WTC11 (cell line): ENCODE results near the gene CTNS. TPM values are rescaled to one million over a fixed set of nuclear protein-coding genes. Genes with fewer than 3 reads are reported as not detected.
"Not testable (repeated sequence)": the region's sequence is repeated elsewhere in the genome, so short reads cannot be mapped to it uniquely, and the experiment has no call there.

Experiments
- ATAC-seq: fragments of 200-7000 bp; cut with Tn5 transposase; 2 replicates; pipeline ENCODE4 v1.10.0; 2021; ENCODE audit warnings: mild to moderate bottlenecking, moderate library complexity
- CTCF ChIA-PET: fragments of 300-600 bp; sonication (Branson Sonifier 250); formaldehyde crosslinking; loops from one replicate; lab custom pipeline; 2021; ENCODE audit warnings: antibody characterized with exemption; lab: Charles Lee
- POLR2A ChIA-PET: fragments of 350-600 bp; sonication (Branson Sonifier 250); formaldehyde crosslinking; loops from one replicate; lab custom pipeline; 2021; ENCODE audit warnings: antibody characterized with exemption; lab: Charles Lee
- DNase-seq: peaks from one replicate; pipeline ENCODE4 v3.0.0; 2021; ENCODE audit warnings: low spot score
- H3K27ac Mint-ChIP-seq: 2 replicates; pipeline ENCODE4 v1.8.0; 2021; ENCODE audit warnings: mixed read lengths
- H3K27me3 Mint-ChIP-seq: 2 replicates; pipeline ENCODE4 v1.8.0; 2021; ENCODE audit warnings: low read depth, mild to moderate bottlenecking, moderate library complexity, mixed read lengths
- H3K36me3 Mint-ChIP-seq: 2 replicates; pipeline ENCODE4 v1.8.0; 2021; ENCODE audit warnings: mixed read lengths
- H3K4me1 Mint-ChIP-seq: 2 replicates; pipeline ENCODE4 v1.8.0; 2022; ENCODE audit warnings: mixed read lengths
- H3K4me3 Mint-ChIP-seq: 2 replicates; pipeline ENCODE4 v1.8.0; 2021; ENCODE audit warnings: mild to moderate bottlenecking, moderate library complexity, mixed read lengths
- H3K9me3 Mint-ChIP-seq: 2 replicates; pipeline ENCODE4 v1.8.0; 2021; ENCODE audit warnings: mixed read lengths
- AFF4 ChIP-seq: sonication (generic); formaldehyde crosslinking; IDR thresholded peaks from 2 replicates; pipeline ENCODE4 v1.8.1; 2023; ENCODE audit warnings: mild to moderate bottlenecking, missing genetic modification reagents, borderline replicate concordance
- ARID4B ChIP-seq: sonication (generic); formaldehyde crosslinking; IDR thresholded peaks from 2 replicates; pipeline ENCODE4 v1.8.0; 2023; ENCODE audit warnings: missing genetic modification reagents, mild to moderate bottlenecking, borderline replicate concordance
- CBFB ChIP-seq: sonication (generic); formaldehyde crosslinking; IDR thresholded peaks from 2 replicates; pipeline ENCODE4 v1.8.1; 2022; ENCODE audit warnings: mild to moderate bottlenecking, low read depth, missing genetic modification reagents
- E2F4 ChIP-seq: sonication (generic); formaldehyde crosslinking; IDR thresholded peaks from 2 replicates; pipeline ENCODE4 v1.8.1; 2022; ENCODE audit warnings: low read depth, mild to moderate bottlenecking, moderate library complexity, missing genetic modification reagents, borderline replicate concordance
- ESRRA ChIP-seq: sonication (generic); formaldehyde crosslinking; IDR thresholded peaks from 2 replicates; pipeline ENCODE4 v1.8.1; 2022; ENCODE audit warnings: mild to moderate bottlenecking, missing genetic modification reagents, borderline replicate concordance
- FOXK1 ChIP-seq: sonication (generic); formaldehyde crosslinking; IDR thresholded peaks from 2 replicates; pipeline ENCODE4 v1.8.0; 2022; ENCODE audit warnings: mild to moderate bottlenecking, moderate library complexity, missing genetic modification reagents
- GABPB1 ChIP-seq: sonication (generic); formaldehyde crosslinking; IDR thresholded peaks from 2 replicates; pipeline ENCODE4 v1.8.1; 2023; ENCODE audit warnings: mild to moderate bottlenecking, missing genetic modification reagents
- GRHL2 ChIP-seq: fragments of 250-450 bp; sonication (Bioruptor Pico); IDR thresholded peaks from 2 replicates; pipeline ENCODE4 v1.8.0; 2022; ENCODE audit warnings: mild to moderate bottlenecking, moderate library complexity; ENCODE audit not compliant: insufficient replicate concordance, severe bottlenecking
- JUN ChIP-seq: sonication (generic); formaldehyde crosslinking; IDR thresholded peaks from 2 replicates; pipeline ENCODE4 v1.8.0; 2023; ENCODE audit warnings: mild to moderate bottlenecking, missing genetic modification reagents
- RORB ChIP-seq: fragments of 250-450 bp; sonication (Bioruptor Pico); IDR thresholded peaks from 2 replicates; pipeline ENCODE4 v1.9.0; 2021; ENCODE audit warnings: mild to moderate bottlenecking
- SMAD3 ChIP-seq: sonication (generic); formaldehyde crosslinking; IDR thresholded peaks from 2 replicates; pipeline ENCODE4 v1.8.0; 2022; ENCODE audit warnings: missing genetic modification reagents, mild to moderate bottlenecking, borderline replicate concordance
- STAT6 ChIP-seq: sonication (generic); formaldehyde crosslinking; conservative IDR thresholded peaks from 2 replicates; pipeline ENCODE4 v1.8.1; 2023; ENCODE audit warnings: mild to moderate bottlenecking, low read depth, missing genetic modification reagents, moderate library complexity
- ZNF121 ChIP-seq: sonication (generic); formaldehyde crosslinking; IDR thresholded peaks from 2 replicates; pipeline ENCODE4 v1.8.0; 2023; ENCODE audit warnings: missing genetic modification reagents
- ZNF423 ChIP-seq: fragments of 250-450 bp; sonication (Bioruptor Pico); IDR thresholded peaks from 2 replicates; pipeline ENCODE4 v2.1.2; 2022; ENCODE audit warnings: mild to moderate bottlenecking, moderate library complexity
- total RNA-seq: library from RNA; stranded (reverse); gene quantifications from 3 replicates; pipeline ENCODE4 v1.2.3, GENCODE V29; 2021

CTNS gene
- total RNA-seq, 1 experiment from 2014 or later = 10.7 TPM

- TF ChIP-seq ARID4B (CRISPR knock-in tag) (no peak), GRHL2 (CRISPR knock-in tag) (no peak), ZNF121 (CRISPR knock-in tag) (no peak), E2F4 (CRISPR knock-in tag) (no peak), ZNF423 (no peak), ESRRA (CRISPR knock-in tag) (no peak), FOXK1 (CRISPR knock-in tag) (no peak)
Observed at GRCh38 chr17:3698139-3698538, 61.6 kb downstream of the CTNS start (continued).

- Mint-ChIP-seq H3K4me1 (peaks cover 2% of the 10 kb centered on the region; the same call in 1 of the 2 replicates), H3K9me3 (peaks cover 23% of the 10 kb centered on the region), H3K27me3 (peaks cover 27% of the 10 kb centered on the region), H3K36me3 (peaks cover 16% of the 10 kb centered on the region), H3K4me3 (no peak overlapping the region), H3K27ac (no peak overlapping the region)
- CTCF ChIA-PET = interaction anchor here (1.4 kb wide), 1 partner anchor 17 kb away, joined by 9 read pairs; no protein-coding TSS in a partner anchor
- no peak for DNase-seq
- no peak for ATAC-seq
- TF ChIP-seq STAT6 (CRISPR knock-in tag) (no peak), SMAD3 (CRISPR knock-in tag) (no peak), CBFB (no peak), GABPB1 (CRISPR knock-in tag) (no peak), RORB (CRISPR knock-in tag) (no peak), AFF4 (no peak), JUN (CRISPR knock-in tag) (no peak)
- POLR2A ChIA-PET = no interaction called here
Observed at GRCh38 chr17:3699951-3700350, 63.4 kb downstream of the CTNS start.

- H3K4me3 Mint-ChIP-seq, H3K4me1 Mint-ChIP-seq, CTCF ChIA-PET, DNase-seq, ATAC-seq, POLR2A ChIA-PET, H3K27ac Mint-ChIP-seq: not testable (repeated sequence)
- peaks cover 16% of the 10 kb centered on the region for H3K36me3 Mint-ChIP-seq
- H3K9me3 Mint-ChIP-seq = peaks cover 23% of the 10 kb centered on the region
- peaks cover 15% of the 10 kb centered on the region; the same call in 1 of the 2 replicates for H3K27me3 Mint-ChIP-seq
Observed at GRCh38 chr17:3702041-3702539, 65.5 kb downstream of the CTNS start.
